MM.1S (cell line): ENCODE data around the gene CUBN.

Experiments used
- DNase-seq: peaks from one replicate; pipeline ENCODE4 v3.0.0-alpha.2; 2015
- H2AFZ ChIP-seq: fragments of 300-600 bp; sonication (generic); 2 replicates; pipeline ENCODE4 v1.6.0; 2016; ENCODE audit warnings: antibody characterized with exemption, low read length
- H3F3A ChIP-seq: fragments of 300-600 bp; sonication (generic); 2 replicates; pipeline ENCODE4 v1.6.1; 2016; ENCODE audit warnings: mild to moderate bottlenecking, antibody characterized with exemption, low read length, moderate library complexity, mixed read lengths; ENCODE audit not compliant: insufficient read depth
- H3K27ac ChIP-seq: fragments of 300-600 bp; sonication (generic); 2 replicates; pipeline ENCODE4 v1.5.1; 2016; ENCODE audit warnings: mild to moderate bottlenecking, low read length
- H3K27me3 ChIP-seq: fragments of 300-600 bp; sonication (generic); replicated peaks from 2 replicates; pipeline ENCODE4 v1.6.0; 2016; ENCODE audit warnings: low read length; ENCODE audit not compliant: insufficient read depth
- H3K36me3 ChIP-seq: fragments of 300-600 bp; sonication (generic); replicated peaks from 2 replicates; pipeline ENCODE4 v1.6.1; 2016; ENCODE audit warnings: mild to moderate bottlenecking, low read length, mixed read lengths; ENCODE audit not compliant: insufficient read depth
- H3K4me1 ChIP-seq: fragments of 300-600 bp; sonication (generic); 2 replicates; pipeline ENCODE4 v1.6.1; 2016; ENCODE audit warnings: low read length, mixed read lengths
- H3K4me2 ChIP-seq: fragments of 300-600 bp; sonication (generic); 2 replicates; pipeline ENCODE4 v1.6.0; 2016; ENCODE audit warnings: low read depth, low read length
- H3K4me3 ChIP-seq: fragments of 300-600 bp; sonication (generic); 2 replicates; pipeline ENCODE4 v1.5.1; 2016; ENCODE audit warnings: low read length, mixed read lengths
- H3K79me2 ChIP-seq: fragments of 300-600 bp; sonication (generic); 2 replicates; pipeline ENCODE4 v1.6.1; 2016; ENCODE audit warnings: mixed run types, low read length, mixed read lengths
- H3K9ac ChIP-seq: fragments of 300-600 bp; sonication (generic); 2 replicates; pipeline ENCODE4 v1.6.1; 2016; ENCODE audit warnings: low read length, mixed read lengths
- H3K9me2 ChIP-seq: fragments of 300-600 bp; sonication (generic); replicated peaks from 2 replicates; pipeline ENCODE4 v1.6.1; 2016; ENCODE audit warnings: mild to moderate bottlenecking, low read length, mixed read lengths; ENCODE audit not compliant: insufficient read depth
- H3K9me3 ChIP-seq: fragments of 300-600 bp; sonication (generic); replicated peaks from 2 replicates; pipeline ENCODE4 v1.6.1; 2016; ENCODE audit warnings: mild to moderate bottlenecking, low read length, mixed read lengths; ENCODE audit not compliant: insufficient read depth
- H4K20me1 ChIP-seq: fragments of 300-600 bp; sonication (generic); 2 replicates; pipeline ENCODE4 v1.6.1; 2016; ENCODE audit warnings: mild to moderate bottlenecking, low read length, moderate library complexity, mixed read lengths; ENCODE audit not compliant: insufficient read depth
- EZH2 ChIP-seq: fragments of 300-600 bp; sonication (generic); optimal IDR thresholded peaks from 2 replicates; pipeline ENCODE3; 2017; ENCODE audit warnings: low read depth, mild to moderate bottlenecking, antibody characterized with exemption, low read length, mixed read lengths
- EZH2phosphoT487 ChIP-seq: fragments of 300-600 bp; sonication (generic); IDR thresholded peaks from 2 replicates; pipeline ENCODE4 v1.6.1; 2018; ENCODE audit warnings: antibody characterized with exemption, low read length
- TF ChIP-seq, protein P1 (sequence below): fragments of 300-600 bp; sonication (generic); IDR thresholded peaks from 2 replicates; pipeline ENCODE4 v1.5.1; 2016; ENCODE audit warnings: antibody characterized with exemption, low read length, mixed read lengths

The CUBN gene

DNA sequence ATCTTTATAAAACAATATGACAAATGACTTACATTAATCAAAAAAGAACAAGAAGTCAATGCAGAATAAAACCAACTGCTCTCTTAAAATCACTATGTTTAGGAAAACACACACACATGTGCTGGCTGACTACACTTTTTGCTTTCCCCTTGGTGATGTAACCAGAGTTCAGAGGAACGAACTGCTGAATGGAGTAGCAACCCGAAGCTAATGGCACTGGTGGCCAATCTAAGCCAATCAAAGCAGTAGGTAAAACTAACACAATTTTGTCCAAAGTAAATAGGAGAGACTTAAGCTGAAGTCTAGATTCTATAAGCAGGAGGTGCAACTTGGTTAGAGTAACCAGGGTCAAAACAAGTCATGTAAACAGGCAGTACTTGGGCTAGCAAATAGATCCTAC lies 33.2 kb upstream of the CUBN start:
- H3K4me3 ChIP-seq: no peak overlapping the region
- H3K4me2 ChIP-seq: no peak overlapping the region
- H4K20me1 ChIP-seq: no peaks in the 10 kb centered on the region
- H2AFZ ChIP-seq: no peak overlapping the region
- no peak overlapping the region for H3K27ac ChIP-seq
- TF ChIP-seq EZH2: no peak
- no peak for TF ChIP-seq EZH2phosphoT487
- TF ChIP-seq, protein P1, sequence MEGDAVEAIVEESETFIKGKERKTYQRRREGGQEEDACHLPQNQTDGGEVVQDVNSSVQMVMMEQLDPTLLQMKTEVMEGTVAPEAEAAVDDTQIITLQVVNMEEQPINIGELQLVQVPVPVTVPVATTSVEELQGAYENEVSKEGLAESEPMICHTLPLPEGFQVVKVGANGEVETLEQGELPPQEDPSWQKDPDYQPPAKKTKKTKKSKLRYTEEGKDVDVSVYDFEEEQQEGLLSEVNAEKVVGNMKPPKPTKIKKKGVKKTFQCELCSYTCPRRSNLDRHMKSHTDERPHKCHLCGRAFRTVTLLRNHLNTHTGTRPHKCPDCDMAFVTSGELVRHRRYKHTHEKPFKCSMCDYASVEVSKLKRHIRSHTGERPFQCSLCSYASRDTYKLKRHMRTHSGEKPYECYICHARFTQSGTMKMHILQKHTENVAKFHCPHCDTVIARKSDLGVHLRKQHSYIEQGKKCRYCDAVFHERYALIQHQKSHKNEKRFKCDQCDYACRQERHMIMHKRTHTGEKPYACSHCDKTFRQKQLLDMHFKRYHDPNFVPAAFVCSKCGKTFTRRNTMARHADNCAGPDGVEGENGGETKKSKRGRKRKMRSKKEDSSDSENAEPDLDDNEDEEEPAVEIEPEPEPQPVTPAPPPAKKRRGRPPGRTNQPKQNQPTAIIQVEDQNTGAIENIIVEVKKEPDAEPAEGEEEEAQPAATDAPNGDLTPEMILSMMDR: no peak
- DNase-seq: no peak
- H3K36me3 ChIP-seq: no peaks in the 10 kb centered on the region
- no peaks in the 10 kb centered on the region for H3K4me1 ChIP-seq
- no peaks in the 10 kb centered on the region for H3F3A ChIP-seq
- H3K9me2 ChIP-seq: no peaks in the 10 kb centered on the region
- H3K79me2 ChIP-seq: no peaks in the 10 kb centered on the region
- H3K27me3 ChIP-seq: no peaks in the 10 kb centered on the region
- no peaks in the 10 kb centered on the region for H3K9me3 ChIP-seq
- no peak overlapping the region for H3K9ac ChIP-seq

DNA sequence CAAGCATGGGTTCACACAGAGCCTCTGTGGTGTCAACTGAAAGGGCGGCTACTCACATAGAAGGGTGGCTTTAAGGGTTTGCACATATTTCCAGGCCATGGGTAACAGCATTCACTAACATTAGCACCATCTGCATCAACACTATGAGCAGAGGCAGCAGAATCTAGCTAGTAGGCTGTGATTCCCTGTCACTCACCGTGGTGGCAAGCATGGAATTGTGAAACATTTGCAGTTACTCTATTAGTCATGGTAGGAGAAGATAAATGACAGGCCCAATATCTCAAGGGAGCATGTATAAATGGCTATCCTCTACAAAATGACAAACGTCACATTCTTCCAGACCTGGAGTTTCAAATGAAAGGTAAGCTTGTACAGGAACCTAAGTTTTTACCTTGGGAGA lies 32.2 kb upstream of the CUBN start:
- H3K9me3 ChIP-seq: no peaks in the 10 kb centered on the region
- TF ChIP-seq EZH2phosphoT487 (no peak), EZH2 (no peak)
- TF ChIP-seq, protein P1: no peak
- no peaks in the 10 kb centered on the region for H3K4me1 ChIP-seq
- H3K4me3 ChIP-seq: no peak overlapping the region
- H3K79me2 ChIP-seq: no peaks in the 10 kb centered on the region
- no peaks in the 10 kb centered on the region for H3F3A ChIP-seq
- no peak overlapping the region for H3K27ac ChIP-seq
- no peaks in the 10 kb centered on the region for H3K27me3 ChIP-seq
- H3K4me2 ChIP-seq: no peak overlapping the region
- no peak overlapping the region for H2AFZ ChIP-seq
- H3K9me2 ChIP-seq: no peaks in the 10 kb centered on the region
- no peak for DNase-seq
- no peaks in the 10 kb centered on the region for H3K36me3 ChIP-seq
- no peak overlapping the region for H3K9ac ChIP-seq
- no peaks in the 10 kb centered on the region for H4K20me1 ChIP-seq

DNA sequence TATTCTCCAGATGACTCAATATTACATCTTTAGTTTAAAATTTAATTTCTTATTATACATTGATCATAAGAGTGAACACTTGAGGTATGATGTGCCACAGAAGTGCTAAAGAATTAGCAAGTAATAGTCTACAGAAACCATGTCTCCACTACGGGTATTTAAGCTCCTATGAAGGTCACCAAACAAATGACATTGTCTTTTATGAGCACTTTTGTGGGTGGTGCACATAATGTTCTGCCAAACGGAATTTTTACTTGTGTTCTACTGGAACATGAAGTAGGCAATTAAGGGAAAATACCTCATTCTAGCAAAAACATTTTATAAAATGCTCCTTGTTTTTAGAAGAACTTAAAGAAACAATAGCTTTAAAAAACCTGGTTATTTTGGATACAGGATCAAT lies 27.4 kb upstream of the CUBN start:
- TF ChIP-seq, protein P1: no peak
- TF ChIP-seq EZH2: no peak
- TF ChIP-seq EZH2phosphoT487: no peak
- no peak for DNase-seq
- H3K9me3 ChIP-seq: no peaks in the 10 kb centered on the region
- no peak overlapping the region for H3K4me3 ChIP-seq
- H3K4me2 ChIP-seq: no peak overlapping the region
- no peaks in the 10 kb centered on the region for H3F3A ChIP-seq
- no peaks in the 10 kb centered on the region for H4K20me1 ChIP-seq
- H3K79me2 ChIP-seq: no peaks in the 10 kb centered on the region
- H3K4me1 ChIP-seq: no peaks in the 10 kb centered on the region
- no peaks in the 10 kb centered on the region for H3K9me2 ChIP-seq
- H2AFZ ChIP-seq: no peak overlapping the region
- H3K36me3 ChIP-seq: no peaks in the 10 kb centered on the region
- no peak overlapping the region for H3K27ac ChIP-seq
- no peak overlapping the region for H3K9ac ChIP-seq
- H3K27me3 ChIP-seq: no peaks in the 10 kb centered on the region
